A549 (cell line): ENCODE measurements around the gene ATP6V0A1. TPM values are rescaled to one million over a fixed set of nuclear protein-coding genes. Genes with fewer than 3 reads are reported as not detected.

Experiments
- ATAC-seq, 2 experiments: fragments of 200-7000 bp in 1 of 2; fragments of >200 bp in 1 of 2; cut with Nextera tagmentation in 1 of 2; cut with Tn5 transposase in 1 of 2; 3 replicates each; pipeline versions ENCODE4 v1.8.0 to v1.9.1; 2018 to 2020; ENCODE audit warnings: mild to moderate bottlenecking in 1 of 2, moderate library complexity in 1 of 2
- CTCF ChIA-PET: fragments of 300-600 bp; sonication (Branson Sonifier 250); formaldehyde crosslinking; extraction: SDS; loops from one replicate; lab custom pipeline; 2021; ENCODE audit warnings: antibody characterized with exemption, inconsistent platforms; lab: Yijun Ruan, JAX
- POLR2A ChIA-PET: fragments of 350-600 bp; formaldehyde crosslinking; extraction: SDS; loops from one replicate; lab custom pipeline; 2021; ENCODE audit warnings: antibody characterized with exemption, inconsistent platforms; lab: Yijun Ruan, JAX
- DNase-seq, 2 experiments: peaks; one replicate each; pipeline versions ENCODE4 v3.0.0 to v3.0.0-alpha.2; 2011 to 2016; ENCODE audit warnings: low read depth in 1 of 2, low spot score in 1 of 2
- FAIRE-seq: peaks from 2 replicates; lab custom pipeline; 2011; peaks lifted over from hg19 to GRCh38; lab: Jason Lieb, UNC
- H3K27ac ChIP-seq, 2 experiments: fragments of >200 bp; sonication (Bioruptor Twin); formaldehyde crosslinking; 3 replicates each; pipeline ENCODE4 v1.5.1; 2016 to 2017
- H3K4me1 ChIP-seq: fragments of >200 bp; sonication (Bioruptor Twin); formaldehyde crosslinking; 3 replicates; pipeline ENCODE4 v1.6.1; 2016
- H3K4me2 ChIP-seq: fragments of >200 bp; sonication (Bioruptor Twin); formaldehyde crosslinking; 3 replicates; pipeline ENCODE4 v1.6.1; 2016
- H3K4me3 ChIP-seq: fragments of >200 bp; sonication (Bioruptor Twin); formaldehyde crosslinking; 3 replicates; pipeline ENCODE4 v1.5.1; 2016
- H3K9me3 ChIP-seq: fragments of >200 bp; sonication (Bioruptor Twin); formaldehyde crosslinking; 3 replicates; pipeline ENCODE4 v1.6.1; 2016
- BHLHE40 ChIP-seq: IDR thresholded peaks from 2 replicates; pipeline ENCODE4 v1.6.1; 2012; ENCODE audit warnings: low read depth, low read length, inconsistent platforms
- CBX8 ChIP-seq: fragments of 200-600 bp; sonication (generic); IDR thresholded peaks from 2 replicates; pipeline ENCODE4 v1.6.1; 2016
- CEBPB ChIP-seq, 2 experiments: fragments of >200 bp in 1 of 2; sonication (Bioruptor Twin) in 1 of 2; formaldehyde crosslinking in 1 of 2; IDR thresholded peaks; 2 replicates each; pipeline ENCODE4 v1.6.1; 2012 to 2016
- CHD2 ChIP-seq: fragments of 150-350 bp; IDR thresholded peaks from 2 replicates; pipeline ENCODE4 v1.6.1; 2014; ENCODE audit warnings: low read length; ENCODE audit not compliant: partially characterized antibody
- CHD4 ChIP-seq: fragments of 200-600 bp; sonication (generic); IDR thresholded peaks from 2 replicates; pipeline ENCODE4 v1.6.1; 2016; ENCODE audit warnings: antibody characterized with exemption, mild to moderate bottlenecking, borderline replicate concordance
- ESRRA ChIP-seq: fragments of 150-350 bp; IDR thresholded peaks from 2 replicates; pipeline ENCODE4 v1.6.1; 2014; ENCODE audit warnings: mild to moderate bottlenecking, low read length, borderline replicate concordance
- FOSB ChIP-seq: fragments of 250-450 bp; sonication (Bioruptor Pico); IDR thresholded peaks from 2 replicates; pipeline ENCODE4 v1.5.0; 2020; ENCODE audit warnings: mild to moderate bottlenecking, moderate library complexity
- FOSL2 ChIP-seq, 2 experiments: fragments of 450-650 bp in 1 of 2; fragments of >200 bp in 1 of 2; sonication (Bioruptor Twin) in 1 of 2; formaldehyde crosslinking; IDR thresholded peaks; 2 replicates each; pipeline versions ENCODE4 v1.5.0 to v1.6.1; 2016 to 2020; ENCODE audit warnings: mild to moderate bottlenecking in 1 of 2, moderate library complexity in 1 of 2
- GATA3 ChIP-seq: IDR thresholded peaks from 2 replicates; pipeline ENCODE4 v1.6.1; 2012; ENCODE audit warnings: borderline replicate concordance
- HOXA7 ChIP-seq: fragments of 250-450 bp; sonication (Bioruptor Pico); IDR thresholded peaks from 2 replicates; pipeline ENCODE4 v1.5.0; 2020; ENCODE audit warnings: mild to moderate bottlenecking, moderate library complexity
- HOXB13 ChIP-seq: fragments of 250-450 bp; sonication (Bioruptor Pico); IDR thresholded peaks from 2 replicates; pipeline ENCODE4 v1.5.0; 2020; ENCODE audit warnings: low read depth, mild to moderate bottlenecking, moderate library complexity
- JUNB ChIP-seq: fragments of >200 bp; sonication (Bioruptor Twin); formaldehyde crosslinking; IDR thresholded peaks from 2 replicates; pipeline ENCODE4 v1.6.1; 2016
- KDM1A ChIP-seq: fragments of 200-600 bp; sonication (generic); IDR thresholded peaks from 2 replicates; pipeline ENCODE4 v1.6.1; 2016; ENCODE audit warnings: low read depth, mild to moderate bottlenecking
- KDM5A ChIP-seq: fragments of 200-600 bp; sonication (generic); IDR thresholded peaks from 2 replicates; pipeline ENCODE4 v1.6.1; 2016; ENCODE audit warnings: antibody characterized with exemption, mild to moderate bottlenecking
- MAZ ChIP-seq: fragments of 150-350 bp; IDR thresholded peaks from 2 replicates; pipeline ENCODE4 v1.6.1; 2014; ENCODE audit warnings: antibody characterized with exemption, low read depth, low read length, borderline replicate concordance
- MYC ChIP-seq: IDR thresholded peaks from 2 replicates; pipeline ENCODE4 v1.6.1; 2012; ENCODE audit warnings: mild to moderate bottlenecking, inconsistent platforms, low read length, improper control_type of control experiment, borderline replicate concordance
- PHF8 ChIP-seq: fragments of 200-600 bp; sonication (generic); IDR thresholded peaks from 2 replicates; pipeline ENCODE4 v1.6.1; 2016; ENCODE audit warnings: low read depth, mild to moderate bottlenecking, antibody characterized with exemption, moderate library complexity, borderline replicate concordance
- POLR2A ChIP-seq: IDR thresholded peaks from 2 replicates; pipeline ENCODE4 v1.6.1; 2012; ENCODE audit warnings: mild to moderate bottlenecking, low read length
- POLR2AphosphoS2 ChIP-seq: conservative IDR thresholded peaks from 2 replicates; pipeline ENCODE4 v1.6.1; 2012; ENCODE audit warnings: low read length, improper control_type of control experiment, inconsistent platforms
- RCOR1 ChIP-seq: fragments of 150-350 bp; IDR thresholded peaks from 2 replicates; pipeline ENCODE4 v1.6.1; 2014; ENCODE audit warnings: antibody characterized with exemption, low read length, low read depth
- SREBF2 ChIP-seq: fragments of 450-650 bp; IDR thresholded peaks from 2 replicates; pipeline ENCODE4 v1.6.1; 2014; ENCODE audit warnings: mild to moderate bottlenecking, moderate library complexity
- TP53 ChIP-seq: fragments of 250-450 bp; sonication (Bioruptor Pico); IDR thresholded peaks from 2 replicates; pipeline ENCODE4 v1.5.0; 2021; ENCODE audit warnings: mild to moderate bottlenecking, moderate library complexity
- ZC3H11A ChIP-seq: fragments of 450-650 bp; IDR thresholded peaks from 2 replicates; pipeline ENCODE4 v1.6.1; 2014; ENCODE audit warnings: antibody characterized with exemption, mild to moderate bottlenecking
- ZFP36 ChIP-seq: fragments of 450-650 bp; IDR thresholded peaks from 2 replicates; pipeline ENCODE4 v1.6.1; 2014; ENCODE audit warnings: borderline replicate concordance; ENCODE audit not compliant: partially characterized antibody
- ZSCAN20 ChIP-seq: fragments of 250-450 bp; sonication (Bioruptor Pico); IDR thresholded peaks from 2 replicates; pipeline ENCODE4 v1.8.0; 2022; ENCODE audit warnings: mild to moderate bottlenecking, moderate library complexity
- WGBS: methylation state at CpG from one replicate; pipeline ENCODE4 v1.1.6; 2017; ENCODE audit errors: missing lambda C conversion rate; 5-methylcytosine and 5-hydroxymethylcytosine counted together
- polyA plus RNA-seq, 4 experiments: library from polyadenylated mRNA; depleted of rRNA in 3 of 4; stranded (reverse); fragments of >200 nt; fragmentation: RNase III in 1 of 4; extraction: RNeasy Plus Mini Kit Qiagen cat#74134 plus additional on column Dnase treatment in 1 of 4; gene quantifications; 2 replicates in 3 of 4; 3 replicates in 1 of 4; pipeline ENCODE4 v1.2.3, GENCODE V29; 2011 to 2017
- TF ChIP-seq, protein P1 (sequence below): fragments of >200 bp; sonication (Bioruptor Twin); formaldehyde crosslinking; IDR thresholded peaks from 3 replicates; pipeline ENCODE4 v1.5.1; 2016
- TF ChIP-seq, protein P2 (sequence below): IDR thresholded peaks from 2 replicates; pipeline ENCODE4 v1.6.1; 2012
- TF ChIP-seq, protein P3 (sequence below): fragments of 250-450 bp; sonication (Bioruptor Pico); IDR thresholded peaks from 2 replicates; pipeline ENCODE4 v1.5.0; 2020; ENCODE audit warnings: low read depth, mild to moderate bottlenecking, moderate library complexity
- TF ChIP-seq, protein P4 (sequence below): fragments of 200-600 bp; sonication (generic); IDR thresholded peaks from 2 replicates; pipeline ENCODE4 v1.6.1; 2016; ENCODE audit warnings: antibody characterized with exemption, mild to moderate bottlenecking, moderate library complexity
- TF ChIP-seq, protein P5 (sequence below): fragments of >200 bp; sonication (Bioruptor Twin); formaldehyde crosslinking; IDR thresholded peaks from 2 replicates; pipeline ENCODE4 v1.6.1; 2016

ATP6V0A1 gene
- polyA plus RNA-seq, 2 of the 4 experiments (the other 2 are of a cell fraction): 27.3 to 33.7 TPM

DNA sequence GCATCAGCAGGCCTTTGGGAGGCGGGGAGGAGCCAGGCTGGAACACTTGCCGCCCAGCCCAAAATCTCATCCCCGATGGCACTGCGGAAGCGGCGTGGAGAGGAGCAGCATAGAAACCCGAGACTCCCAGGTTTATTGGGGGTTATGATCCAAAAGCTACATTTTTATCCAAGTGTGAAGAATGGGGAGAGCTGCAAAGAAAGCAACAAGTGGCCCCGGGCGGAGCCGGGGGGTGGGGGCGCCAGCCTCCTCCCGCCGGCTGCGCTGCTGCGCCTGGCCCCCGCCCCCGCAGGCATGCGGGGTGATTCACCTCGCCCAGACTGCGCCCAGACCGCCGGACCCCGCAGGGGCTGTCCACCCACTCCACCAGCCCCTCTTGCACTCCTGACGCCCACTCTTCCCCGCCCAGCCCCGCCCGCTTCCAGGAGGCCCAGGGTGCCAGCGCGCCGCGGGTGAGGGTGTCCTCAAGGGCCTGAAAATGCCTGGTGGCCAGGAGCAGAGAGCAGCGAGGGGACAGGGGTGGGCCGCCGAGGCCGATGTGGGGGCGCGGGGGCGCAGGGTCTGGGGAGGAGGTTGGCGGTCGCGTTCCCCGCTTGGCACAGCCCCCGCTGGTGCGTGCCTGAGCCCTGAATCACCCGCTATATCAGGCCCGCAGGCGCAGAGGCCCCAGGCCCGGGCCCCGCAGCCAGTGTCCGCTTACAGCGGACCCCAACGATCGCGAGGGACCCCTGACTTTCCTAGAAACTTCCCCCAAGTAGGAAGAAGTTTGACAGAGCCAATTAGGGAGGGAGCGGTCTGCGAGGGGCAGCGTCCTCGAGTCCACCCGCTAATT lies 37.0 kb upstream of the ATP6V0A1 start:
- peak overlapping the region; percentile 92 for H3K4me2 ChIP-seq
- DNase-seq (no peak), FAIRE-seq (no peak), ATAC-seq (peak; percentile 41 to 58)
- WGBS: 1% methylated on average over 34 of the region's 59 CpGs
- CTCF ChIA-PET: interaction anchor here (0.9 to 12.1 kb wide), 15 partner anchors 8 to 112 kb away, joined by 3 to 213 read pairs (median 8); partner anchors contain the start of gene STAT3
- H3K4me1 ChIP-seq: peaks cover 41% of the 10 kb centered on the region
- peak overlapping the region; percentile 93 for H3K4me3 ChIP-seq
- H3K27ac ChIP-seq: peak overlapping the region; percentile 93 to 95
- H3K9me3 ChIP-seq: no peaks in the 10 kb centered on the region
- POLR2A ChIA-PET: interaction anchor here (1.5 to 2.7 kb wide), 9 partner anchors 10 to 733 kb away, joined by 3 to 66 read pairs (median 13); partner anchors contain the start of genes EIF1, NAGLU and STAT3
- no peak for TF ChIP-seq KDM5A
- TF ChIP-seq, protein P1, sequence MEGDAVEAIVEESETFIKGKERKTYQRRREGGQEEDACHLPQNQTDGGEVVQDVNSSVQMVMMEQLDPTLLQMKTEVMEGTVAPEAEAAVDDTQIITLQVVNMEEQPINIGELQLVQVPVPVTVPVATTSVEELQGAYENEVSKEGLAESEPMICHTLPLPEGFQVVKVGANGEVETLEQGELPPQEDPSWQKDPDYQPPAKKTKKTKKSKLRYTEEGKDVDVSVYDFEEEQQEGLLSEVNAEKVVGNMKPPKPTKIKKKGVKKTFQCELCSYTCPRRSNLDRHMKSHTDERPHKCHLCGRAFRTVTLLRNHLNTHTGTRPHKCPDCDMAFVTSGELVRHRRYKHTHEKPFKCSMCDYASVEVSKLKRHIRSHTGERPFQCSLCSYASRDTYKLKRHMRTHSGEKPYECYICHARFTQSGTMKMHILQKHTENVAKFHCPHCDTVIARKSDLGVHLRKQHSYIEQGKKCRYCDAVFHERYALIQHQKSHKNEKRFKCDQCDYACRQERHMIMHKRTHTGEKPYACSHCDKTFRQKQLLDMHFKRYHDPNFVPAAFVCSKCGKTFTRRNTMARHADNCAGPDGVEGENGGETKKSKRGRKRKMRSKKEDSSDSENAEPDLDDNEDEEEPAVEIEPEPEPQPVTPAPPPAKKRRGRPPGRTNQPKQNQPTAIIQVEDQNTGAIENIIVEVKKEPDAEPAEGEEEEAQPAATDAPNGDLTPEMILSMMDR: 0 out of 3 replicates have a peak, but pooled peaks have one; percentile 7
- no peak for TF ChIP-seq MYC
- peak; percentile 22; the same call in 1 of the 2 replicates for TF ChIP-seq FOSL2 (IDR thresholded peaks at IDR 0.05)
- peak; percentile 60 for TF ChIP-seq FOSL2 (CRISPR knock-in tag; IDR thresholded peaks at IDR 0.05)
- TF ChIP-seq GATA3: 0 out of 2 replicates have a peak, but pooled peaks have one; percentile 11
- TF ChIP-seq, protein P2, sequence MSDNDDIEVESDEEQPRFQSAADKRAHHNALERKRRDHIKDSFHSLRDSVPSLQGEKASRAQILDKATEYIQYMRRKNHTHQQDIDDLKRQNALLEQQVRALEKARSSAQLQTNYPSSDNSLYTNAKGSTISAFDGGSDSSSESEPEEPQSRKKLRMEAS: peak; percentile 19

DNA sequence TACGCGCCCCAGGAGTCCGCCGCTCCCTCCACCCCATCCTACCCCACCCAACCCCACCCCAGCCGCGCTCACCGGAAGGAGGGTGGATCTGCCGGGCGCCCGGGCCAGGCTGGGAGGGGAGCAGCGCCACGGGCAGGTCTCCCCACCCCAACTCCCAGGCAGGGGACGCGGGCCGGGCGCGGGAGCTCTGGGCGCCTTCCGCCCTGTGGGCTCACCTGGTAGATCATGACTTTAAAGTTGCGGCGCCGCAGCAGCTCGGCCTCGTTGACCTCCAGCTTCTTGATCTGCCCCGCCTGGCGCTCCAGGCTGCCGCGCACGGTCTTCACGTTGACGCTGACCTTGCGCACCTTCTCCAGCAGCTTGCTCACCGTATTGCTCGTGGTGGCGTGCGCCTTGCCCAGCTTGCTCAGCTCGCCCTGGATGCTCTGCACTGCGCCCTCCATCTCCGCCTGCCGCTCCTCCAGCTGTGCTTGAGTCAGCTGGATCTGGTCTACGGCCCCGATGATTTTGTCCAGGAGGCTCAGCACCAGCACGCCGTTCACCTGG lies 36.2 kb upstream of the ATP6V0A1 start:
- DNase-seq: peak in 1 of 2 experiments; percentile 59
- H3K4me1 ChIP-seq: peaks cover 42% of the 10 kb centered on the region
- CTCF ChIA-PET: interaction anchor here (1.0 to 12.1 kb wide), 16 partner anchors 9 to 155 kb away, joined by 3 to 213 read pairs (median 6); partner anchors contain the start of gene PSMC3IP
- H3K4me3 ChIP-seq: peak overlapping the region; percentile 93
- POLR2A ChIA-PET: interaction anchor here (0.6 to 2.7 kb wide), 26 partner anchors 9 to 734 kb away, joined by 3 to 66 read pairs (median 6); partner anchors contain the start of genes EIF1, NAGLU and STAT3
- no peaks in the 10 kb centered on the region for H3K9me3 ChIP-seq
- ATAC-seq: peak; percentile 66 to 67
- H3K27ac ChIP-seq: peak overlapping the region; percentile 93 to 95
- H3K4me2 ChIP-seq: peak overlapping the region; percentile 92
- WGBS: under 1% methylated on average over 31 of the region's 44 CpGs
- FAIRE-seq: no peak
- TF ChIP-seq CHD4: no peak
- TF ChIP-seq HOXA7: no peak
- no peak for TF ChIP-seq POLR2AphosphoS2
- TF ChIP-seq, protein P3, sequence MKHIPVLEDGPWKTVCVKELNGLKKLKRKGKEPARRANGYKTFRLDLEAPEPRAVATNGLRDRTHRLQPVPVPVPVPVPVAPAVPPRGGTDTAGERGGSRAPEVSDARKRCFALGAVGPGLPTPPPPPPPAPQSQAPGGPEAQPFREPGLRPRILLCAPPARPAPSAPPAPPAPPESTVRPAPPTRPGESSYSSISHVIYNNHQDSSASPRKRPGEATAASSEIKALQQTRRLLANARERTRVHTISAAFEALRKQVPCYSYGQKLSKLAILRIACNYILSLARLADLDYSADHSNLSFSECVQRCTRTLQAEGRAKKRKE (CRISPR knock-in tag): no peak
- TF ChIP-seq ZSCAN20: no peak
- no peak for TF ChIP-seq MAZ
- no peak for TF ChIP-seq KDM1A
- TF ChIP-seq CEBPB (IDR thresholded peaks at IDR 0.05): no peak
- no peak for TF ChIP-seq BHLHE40
- TF ChIP-seq TP53 (CRISPR knock-in tag): no peak
- no peak for TF ChIP-seq CHD2
- no peak for TF ChIP-seq SREBF2
- TF ChIP-seq, protein P4, sequence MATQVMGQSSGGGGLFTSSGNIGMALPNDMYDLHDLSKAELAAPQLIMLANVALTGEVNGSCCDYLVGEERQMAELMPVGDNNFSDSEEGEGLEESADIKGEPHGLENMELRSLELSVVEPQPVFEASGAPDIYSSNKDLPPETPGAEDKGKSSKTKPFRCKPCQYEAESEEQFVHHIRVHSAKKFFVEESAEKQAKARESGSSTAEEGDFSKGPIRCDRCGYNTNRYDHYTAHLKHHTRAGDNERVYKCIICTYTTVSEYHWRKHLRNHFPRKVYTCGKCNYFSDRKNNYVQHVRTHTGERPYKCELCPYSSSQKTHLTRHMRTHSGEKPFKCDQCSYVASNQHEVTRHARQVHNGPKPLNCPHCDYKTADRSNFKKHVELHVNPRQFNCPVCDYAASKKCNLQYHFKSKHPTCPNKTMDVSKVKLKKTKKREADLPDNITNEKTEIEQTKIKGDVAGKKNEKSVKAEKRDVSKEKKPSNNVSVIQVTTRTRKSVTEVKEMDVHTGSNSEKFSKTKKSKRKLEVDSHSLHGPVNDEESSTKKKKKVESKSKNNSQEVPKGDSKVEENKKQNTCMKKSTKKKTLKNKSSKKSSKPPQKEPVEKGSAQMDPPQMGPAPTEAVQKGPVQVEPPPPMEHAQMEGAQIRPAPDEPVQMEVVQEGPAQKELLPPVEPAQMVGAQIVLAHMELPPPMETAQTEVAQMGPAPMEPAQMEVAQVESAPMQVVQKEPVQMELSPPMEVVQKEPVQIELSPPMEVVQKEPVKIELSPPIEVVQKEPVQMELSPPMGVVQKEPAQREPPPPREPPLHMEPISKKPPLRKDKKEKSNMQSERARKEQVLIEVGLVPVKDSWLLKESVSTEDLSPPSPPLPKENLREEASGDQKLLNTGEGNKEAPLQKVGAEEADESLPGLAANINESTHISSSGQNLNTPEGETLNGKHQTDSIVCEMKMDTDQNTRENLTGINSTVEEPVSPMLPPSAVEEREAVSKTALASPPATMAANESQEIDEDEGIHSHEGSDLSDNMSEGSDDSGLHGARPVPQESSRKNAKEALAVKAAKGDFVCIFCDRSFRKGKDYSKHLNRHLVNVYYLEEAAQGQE: no peak
- no peak for TF ChIP-seq ESRRA
- TF ChIP-seq CBX8: no peak
- 0 out of 2 replicates have a peak, but pooled peaks have one; percentile 12 for TF ChIP-seq POLR2A
- TF ChIP-seq HOXB13: no peak
- TF ChIP-seq JUNB: no peak
- no peak for TF ChIP-seq PHF8
- no peak for TF ChIP-seq ZFP36
- TF ChIP-seq RCOR1: no peak
- no peak for TF ChIP-seq ZC3H11A
- TF ChIP-seq, protein P5, sequence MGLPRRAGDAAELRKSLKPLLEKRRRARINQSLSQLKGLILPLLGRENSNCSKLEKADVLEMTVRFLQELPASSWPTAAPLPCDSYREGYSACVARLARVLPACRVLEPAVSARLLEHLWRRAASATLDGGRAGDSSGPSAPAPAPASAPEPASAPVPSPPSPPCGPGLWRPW: no peak
- TF ChIP-seq FOSB (CRISPR knock-in tag): no peak
